GM12892 (cell line): ENCODE results near the gene LSG1.

Experiments used
- POLR2AphosphoS5 ChIP-seq: IDR thresholded peaks from 2 replicates; pipeline ENCODE4 v1.6.1; 2011; ENCODE audit warnings: low read depth, low read length, control low read depth
- TAF1 ChIP-seq: IDR thresholded peaks from 2 replicates; pipeline ENCODE4 v1.6.1; 2011; ENCODE audit warnings: low read depth, mild to moderate bottlenecking, control low read depth, low read length, borderline replicate concordance

DNA sequence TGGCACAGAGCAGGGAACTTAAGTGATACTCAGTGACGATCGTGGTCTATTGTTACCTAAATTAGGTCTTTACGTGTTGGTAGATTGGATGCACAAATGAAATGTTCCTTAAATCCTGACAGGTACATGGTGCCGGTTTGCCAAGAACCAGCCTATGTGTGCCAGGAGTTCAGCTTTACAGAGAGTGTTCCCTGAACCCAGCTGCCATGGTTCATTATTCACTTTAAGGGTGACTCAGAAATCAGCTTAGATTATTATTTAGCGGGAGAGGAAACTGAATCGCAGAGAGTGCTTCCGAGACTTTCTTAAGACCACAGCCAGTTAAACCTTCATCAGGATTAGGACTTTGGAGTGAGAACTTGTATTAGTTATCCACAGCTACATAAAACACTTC is 35.2 kb upstream of the LSG1 start:
- TF ChIP-seq POLR2AphosphoS5 (no peak), TAF1 (no peak)
